ENCODE measurements around the gene DISP3. TPM values are rescaled to one million over a fixed set of nuclear protein-coding genes. Genes with fewer than 3 reads are reported as not detected.

DISP3 gene
- total and polyA plus RNA-seq, 2 of the 13 experiments (the other 11 are each of a cell fraction or from before 2014, with no cell fraction given), result 0.08 to 0.13 TPM

DNA sequence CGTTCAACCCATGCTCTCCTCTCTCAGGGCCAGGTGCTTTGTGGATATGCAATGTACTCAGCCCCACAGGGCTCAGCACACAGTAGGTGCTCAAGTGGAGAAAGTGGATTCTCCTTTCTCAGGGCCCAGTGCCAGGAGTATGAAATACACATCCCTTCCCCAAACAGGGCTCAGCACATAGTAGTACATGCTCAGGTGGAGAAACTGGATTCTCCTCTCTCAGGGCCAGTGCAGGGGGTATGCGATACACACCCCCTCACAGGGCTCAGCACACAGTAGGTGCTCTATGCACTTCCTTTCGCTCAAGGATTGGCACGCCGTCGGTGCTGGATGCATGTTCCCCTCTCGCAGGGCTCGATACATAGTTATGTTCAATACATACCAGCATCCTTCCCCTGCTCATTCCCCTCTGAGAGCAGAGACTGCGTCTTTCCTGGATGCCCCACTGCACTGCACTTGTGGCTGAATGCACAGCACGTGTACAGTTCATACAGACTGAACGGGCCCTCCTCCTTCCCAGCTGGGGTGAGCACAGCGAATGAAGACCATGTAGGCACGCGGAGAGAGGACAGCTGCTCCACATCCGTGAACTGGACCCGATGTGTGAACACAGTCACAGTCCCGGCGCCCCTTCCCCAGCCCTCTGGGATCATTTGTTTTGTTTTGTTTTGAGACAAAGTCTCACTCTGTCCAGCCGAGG, 16.6 kb upstream of the DISP3 start:
- DNase-seq (ENCODE audit: low spot score) (no peak), FAIRE-seq (no peak), ATAC-seq (peak; percentile 74)
- Histone ChIP-seq H3K36me3 (replicated peaks in 1 of 2; ENCODE audit: control insufficient read depth in 1 of 2, insufficient read depth in 2 of 2, low read length in 2 of 2) (no peaks in the 10 kb centered on the region), H2AFZ (ENCODE audit: low read length) (no peak overlapping the region), H3K9ac (ENCODE audit: insufficient read depth, low read depth, low read length) (no peak overlapping the region), H3K9me3 (ENCODE audit: low read length) (no peaks in the 10 kb centered on the region), H3K4me2 (ENCODE audit: low read depth, low read length) (no peak overlapping the region), H4K20me1 (ENCODE audit: insufficient read depth, low read length) (0 out of 2 replicates have a peak, but pooled peaks cover 2% of the 10 kb centered on the region), H3K27me3 (ENCODE audit: control insufficient read depth in 1 of 2, insufficient read depth in 2 of 2, low read length in 2 of 2) (peaks cover 9 to 57% of the 10 kb centered on the region in 2 experiments; a peak in 4 of 5 replicates), H3K79me2 (ENCODE audit: insufficient read depth, low read length) (no peaks in the 10 kb centered on the region), H3K27ac (ENCODE audit: extremely low read length, insufficient read depth, low read length) (no peak overlapping the region), H3K4me1 (ENCODE audit: insufficient read depth, low read length) (no peaks in the 10 kb centered on the region), H3K4me3 (replicated peaks in 1 of 3; ENCODE audit: insufficient read depth in 1 of 3, low read depth in 2 of 3, low read length in 3 of 3) (no peak overlapping the region)
- intact Hi-C loops (cut with micrococcal nuclease; ENCODE audit: unreplicated experiment), result no loop called here
- ChIA-PET POLR2A (no interaction called here), CTCF (ENCODE audit: low intra/inter-chr PET ratio, low total read pairs) (no interaction called here)
- BruUV-seq (replicated peaks), result no TSS peak
- 2% methylated on average over 11 of the region's 19 CpGs for WGBS (ENCODE audit: low lambda C conversion rate)
- in situ Hi-C loops (cut with HindIII; ENCODE audit: extremely low pct_ligation_motif_present, low pct_unique_long_range_greater_than_20kb), result no loop called here
- TF ChIP-seq RARA (CRISPR knock-in tag; IDR thresholded peaks at IDR 0.05) (no peak), ZBTB8A (CRISPR knock-in tag; IDR thresholded peaks at IDR 0.05; ENCODE audit: borderline replicate concordance, low read depth) (no peak), ZNF546 (CRISPR knock-in tag; conservative IDR thresholded peaks at IDR 0.05) (no peak), ELF4 (CRISPR knock-in tag; IDR thresholded peaks at IDR 0.05; ENCODE audit: borderline replicate concordance) (no peak), ZNF10 (CRISPR knock-in tag; IDR thresholded peaks at IDR 0.05; ENCODE audit: borderline replicate concordance, low read depth) (no peak), ZNF496 (CRISPR knock-in tag; IDR thresholded peaks at IDR 0.05; ENCODE audit: insufficient replicate concordance) (no peak), RBM39 (IDR thresholded peaks at IDR 0.05; ENCODE audit: low read depth, low read length, poor library complexity, severe bottlenecking) (no peak), MED8 (CRISPR knock-in tag; IDR thresholded peaks at IDR 0.05; ENCODE audit: insufficient replicate concordance) (no peak), SMARCC2 (IDR thresholded peaks at IDR 0.05) (no peak), TRIM22 (IDR thresholded peaks at IDR 0.05) (no peak), ZNF18 (CRISPR knock-in tag; IDR thresholded peaks at IDR 0.05; ENCODE audit: insufficient replicate concordance) (no peak), SOX5 (CRISPR knock-in tag; IDR thresholded peaks at IDR 0.05; ENCODE audit: borderline replicate concordance) (no peak), RCOR2 (CRISPR knock-in tag; IDR thresholded peaks at IDR 0.05) (no peak), ATF4 (CRISPR knock-in tag; IDR thresholded peaks at IDR 0.05) (no peak)
- TF ChIP-seq, protein P1, sequence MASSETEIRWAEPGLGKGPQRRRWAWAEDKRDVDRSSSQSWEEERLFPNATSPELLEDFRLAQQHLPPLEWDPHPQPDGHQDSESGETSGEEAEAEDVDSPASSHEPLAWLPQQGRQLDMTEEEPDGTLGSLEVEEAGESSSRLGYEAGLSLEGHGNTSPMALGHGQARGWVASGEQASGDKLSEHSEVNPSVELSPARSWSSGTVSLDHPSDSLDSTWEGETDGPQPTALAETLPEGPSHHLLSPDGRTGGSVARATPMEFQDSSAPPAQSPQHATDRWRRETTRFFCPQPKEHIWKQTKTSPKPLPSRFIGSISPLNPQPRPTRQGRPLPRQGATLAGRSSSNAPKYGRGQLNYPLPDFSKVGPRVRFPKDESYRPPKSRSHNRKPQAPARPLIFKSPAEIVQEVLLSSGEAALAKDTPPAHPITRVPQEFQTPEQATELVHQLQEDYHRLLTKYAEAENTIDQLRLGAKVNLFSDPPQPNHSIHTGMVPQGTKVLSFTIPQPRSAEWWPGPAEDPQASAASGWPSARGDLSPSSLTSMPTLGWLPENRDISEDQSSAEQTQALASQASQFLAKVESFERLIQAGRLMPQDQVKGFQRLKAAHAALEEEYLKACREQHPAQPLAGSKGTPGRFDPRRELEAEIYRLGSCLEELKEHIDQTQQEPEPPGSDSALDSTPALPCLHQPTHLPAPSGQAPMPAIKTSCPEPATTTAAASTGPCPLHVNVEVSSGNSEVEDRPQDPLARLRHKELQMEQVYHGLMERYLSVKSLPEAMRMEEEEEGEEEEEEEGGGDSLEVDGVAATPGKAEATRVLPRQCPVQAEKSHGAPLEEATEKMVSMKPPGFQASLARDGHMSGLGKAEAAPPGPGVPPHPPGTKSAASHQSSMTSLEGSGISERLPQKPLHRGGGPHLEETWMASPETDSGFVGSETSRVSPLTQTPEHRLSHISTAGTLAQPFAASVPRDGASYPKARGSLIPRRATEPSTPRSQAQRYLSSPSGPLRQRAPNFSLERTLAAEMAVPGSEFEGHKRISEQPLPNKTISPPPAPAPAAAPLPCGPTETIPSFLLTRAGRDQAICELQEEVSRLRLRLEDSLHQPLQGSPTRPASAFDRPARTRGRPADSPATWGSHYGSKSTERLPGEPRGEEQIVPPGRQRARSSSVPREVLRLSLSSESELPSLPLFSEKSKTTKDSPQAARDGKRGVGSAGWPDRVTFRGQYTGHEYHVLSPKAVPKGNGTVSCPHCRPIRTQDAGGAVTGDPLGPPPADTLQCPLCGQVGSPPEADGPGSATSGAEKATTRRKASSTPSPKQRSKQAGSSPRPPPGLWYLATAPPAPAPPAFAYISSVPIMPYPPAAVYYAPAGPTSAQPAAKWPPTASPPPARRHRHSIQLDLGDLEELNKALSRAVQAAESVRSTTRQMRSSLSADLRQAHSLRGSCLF (CRISPR knock-in tag; IDR thresholded peaks at IDR 0.05; ENCODE audit: borderline replicate concordance), result no peak

Data from HepG2 (cell line).